HFFc6 (cell line): ENCODE data around the gene CACNA1D. TPM values are rescaled to one million over a fixed set of nuclear protein-coding genes. Genes with fewer than 3 reads are reported as not detected.

Source experiments
- DNase-seq: peaks from one replicate; pipeline ENCODE4 v3.0.0-alpha.2; 2018
- H3K27ac Mint-ChIP-seq: 2 replicates; pipeline ENCODE4 v1.8.0; 2020; ENCODE audit warnings: mild to moderate bottlenecking, mixed read lengths
- H3K27me3 Mint-ChIP-seq: 2 replicates; pipeline ENCODE4 v1.8.0; 2021; ENCODE audit warnings: mild to moderate bottlenecking, moderate library complexity, mixed read lengths; ENCODE audit not compliant: insufficient read depth
- H3K36me3 Mint-ChIP-seq: 2 replicates; pipeline ENCODE4 v1.8.0; 2021; ENCODE audit warnings: low read depth, mixed read lengths
- H3K4me1 Mint-ChIP-seq: 2 replicates; pipeline ENCODE4 v1.8.0; 2020; ENCODE audit warnings: low read depth, mixed read lengths
- H3K4me3 Mint-ChIP-seq: 2 replicates; pipeline ENCODE4 v1.8.0; 2020; ENCODE audit warnings: mild to moderate bottlenecking, moderate library complexity, mixed read lengths
- H3K9me3 Mint-ChIP-seq: 2 replicates; pipeline ENCODE4 v1.8.0; 2020; ENCODE audit warnings: mild to moderate bottlenecking, mixed read lengths
- total RNA-seq, 6 experiments: library from RNA; stranded (reverse); fragmentation: NEBNext Ultra II Directional; extraction: Animal tissue kit (Norgen Biotek cat#: 25700); gene quantifications; 2 replicates in 1 of 6; 3 replicates in 5 of 6; pipeline ENCODE4 v1.2.3, GENCODE V29; 2021
- TF ChIP-seq, protein P1 (sequence below): fragments of 200-600 bp; sonication (generic); IDR thresholded peaks from 2 replicates; pipeline ENCODE4 v1.5.0; 2021; ENCODE audit warnings: antibody characterized with exemption, mild to moderate bottlenecking

The CACNA1D gene
- total RNA-seq, 6 experiments from 2014 or later = 0.09 TPM; not detected in 5

GRCh38 chr3:53704363-53704725 is 209.9 kb downstream of the CACNA1D start:
- no peak for DNase-seq
- TF ChIP-seq, protein P1, sequence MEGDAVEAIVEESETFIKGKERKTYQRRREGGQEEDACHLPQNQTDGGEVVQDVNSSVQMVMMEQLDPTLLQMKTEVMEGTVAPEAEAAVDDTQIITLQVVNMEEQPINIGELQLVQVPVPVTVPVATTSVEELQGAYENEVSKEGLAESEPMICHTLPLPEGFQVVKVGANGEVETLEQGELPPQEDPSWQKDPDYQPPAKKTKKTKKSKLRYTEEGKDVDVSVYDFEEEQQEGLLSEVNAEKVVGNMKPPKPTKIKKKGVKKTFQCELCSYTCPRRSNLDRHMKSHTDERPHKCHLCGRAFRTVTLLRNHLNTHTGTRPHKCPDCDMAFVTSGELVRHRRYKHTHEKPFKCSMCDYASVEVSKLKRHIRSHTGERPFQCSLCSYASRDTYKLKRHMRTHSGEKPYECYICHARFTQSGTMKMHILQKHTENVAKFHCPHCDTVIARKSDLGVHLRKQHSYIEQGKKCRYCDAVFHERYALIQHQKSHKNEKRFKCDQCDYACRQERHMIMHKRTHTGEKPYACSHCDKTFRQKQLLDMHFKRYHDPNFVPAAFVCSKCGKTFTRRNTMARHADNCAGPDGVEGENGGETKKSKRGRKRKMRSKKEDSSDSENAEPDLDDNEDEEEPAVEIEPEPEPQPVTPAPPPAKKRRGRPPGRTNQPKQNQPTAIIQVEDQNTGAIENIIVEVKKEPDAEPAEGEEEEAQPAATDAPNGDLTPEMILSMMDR = no peak
- no peak overlapping the region for H3K4me3 Mint-ChIP-seq
- no peaks in the 10 kb centered on the region for H3K36me3 Mint-ChIP-seq
- no peak overlapping the region for H3K27ac Mint-ChIP-seq
- no peaks in the 10 kb centered on the region for H3K4me1 Mint-ChIP-seq
- peaks cover 38% of the 10 kb centered on the region for H3K27me3 Mint-ChIP-seq
- no peaks in the 10 kb centered on the region for H3K9me3 Mint-ChIP-seq

- H3K27me3 Mint-ChIP-seq = peaks cover 38% of the 10 kb centered on the region
- H3K27ac Mint-ChIP-seq = no peak overlapping the region
- H3K4me3 Mint-ChIP-seq = no peak overlapping the region
- H3K36me3 Mint-ChIP-seq = no peaks in the 10 kb centered on the region
- TF ChIP-seq, protein P1 = no peak
- peaks cover 2% of the 10 kb centered on the region; the same call in 1 of the 2 replicates for H3K4me1 Mint-ChIP-seq
- no peaks in the 10 kb centered on the region for H3K9me3 Mint-ChIP-seq
- no peak for DNase-seq
Observed at GRCh38 chr3:53705024-53705745, 210.8 kb downstream of the CACNA1D start.

GRCh38 chr3:53705774-53706173 is 211.4 kb downstream of the CACNA1D start:
- Mint-ChIP-seq H3K4me3 (no peak overlapping the region), H3K4me1 (peaks cover 5% of the 10 kb centered on the region; the same call in 1 of the 2 replicates), H3K36me3 (no peaks in the 10 kb centered on the region), H3K27ac (no peak overlapping the region), H3K9me3 (no peaks in the 10 kb centered on the region), H3K27me3 (peaks cover 35% of the 10 kb centered on the region)
- TF ChIP-seq, protein P1 = no peak
- DNase-seq = no peak

GRCh38 chr3:53707222-53707621 is 212.8 kb downstream of the CACNA1D start:
- TF ChIP-seq, protein P1 = no peak
- Mint-ChIP-seq H3K4me3 (no peak overlapping the region), H3K4me1 (peaks cover 5% of the 10 kb centered on the region; the same call in 1 of the 2 replicates), H3K27ac (no peak overlapping the region), H3K9me3 (no peaks in the 10 kb centered on the region), H3K27me3 (peaks cover 39% of the 10 kb centered on the region), H3K36me3 (no peaks in the 10 kb centered on the region)
- DNase-seq = no peak

- Mint-ChIP-seq H3K27me3 (peaks cover 30% of the 10 kb centered on the region), H3K36me3 (no peaks in the 10 kb centered on the region)
Observed at GRCh38 chr3:53708001-53708621, 213.7 kb downstream of the CACNA1D start.

More at GRCh38 chr3:53708001-53708621, 213.7 kb downstream of the CACNA1D start:
- TF ChIP-seq, protein P1 = no peak
- Mint-ChIP-seq H3K27ac (no peak overlapping the region), H3K4me3 (no peak overlapping the region), H3K9me3 (no peaks in the 10 kb centered on the region), H3K4me1 (peaks cover 5% of the 10 kb centered on the region; the same call in 1 of the 2 replicates)
- DNase-seq = no peak
